22Rv1 (cell line): ENCODE results near the gene PCGF2.

ENCODE experiments used
- H3K27ac ChIP-seq: fragments of 450-650 bp; 2 replicates; pipeline ENCODE4 v1.5.1; 2017
- CTCF ChIP-seq: fragments of 450-650 bp; IDR thresholded peaks from 2 replicates; pipeline ENCODE4 v1.5.1; 2017; ENCODE audit warnings: mild to moderate bottlenecking
- ZFX ChIP-seq: fragments of 450-650 bp; IDR thresholded peaks from 2 replicates; pipeline ENCODE4 v1.6.1; 2017; ENCODE audit warnings: antibody characterized with exemption, borderline replicate concordance

Gene PCGF2

DNA sequence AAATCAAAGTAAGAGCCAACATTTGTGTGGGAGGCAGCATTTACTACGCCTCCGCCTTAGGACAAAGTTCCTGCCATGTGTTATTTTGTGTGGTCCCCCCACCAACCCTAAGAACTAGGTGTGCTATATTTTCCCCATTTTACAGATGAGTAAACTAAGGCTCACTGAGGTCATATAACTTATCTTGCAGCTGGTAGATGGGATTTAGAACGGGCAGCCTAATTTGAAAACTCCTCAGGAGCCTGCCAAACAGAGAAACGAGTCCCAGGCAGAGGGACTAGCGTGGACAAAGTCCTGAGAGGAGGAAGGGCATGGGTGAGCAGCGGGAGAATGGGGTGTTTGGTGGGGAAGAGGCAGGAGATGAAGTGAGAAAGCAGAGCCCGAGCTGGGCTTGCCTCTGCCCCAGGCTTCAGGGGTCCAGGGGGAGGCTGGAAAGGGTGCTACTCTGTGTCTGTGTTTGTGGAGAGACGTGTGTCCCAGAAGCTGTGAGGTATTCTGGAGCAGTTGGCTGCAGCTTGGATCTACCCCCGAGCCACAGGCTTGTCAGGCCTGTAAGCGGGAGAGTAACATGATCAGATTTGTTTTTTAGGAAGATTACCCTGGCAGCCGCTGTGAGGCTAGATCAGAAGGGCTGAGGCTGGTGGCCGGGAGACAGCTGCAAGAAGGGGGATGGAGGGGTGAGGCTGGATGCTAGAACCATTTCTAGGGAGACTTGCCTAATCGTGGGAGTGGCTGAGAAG is 38.1 kb downstream of the PCGF2 start:
- TF ChIP-seq ZFX (no peak), CTCF (no peak)
- H3K27ac ChIP-seq = no peak overlapping the region

GRCh38 chr17:38709104-38709820 is 38.9 kb downstream of the PCGF2 start:
- TF ChIP-seq CTCF (no peak), ZFX (no peak)

DNA sequence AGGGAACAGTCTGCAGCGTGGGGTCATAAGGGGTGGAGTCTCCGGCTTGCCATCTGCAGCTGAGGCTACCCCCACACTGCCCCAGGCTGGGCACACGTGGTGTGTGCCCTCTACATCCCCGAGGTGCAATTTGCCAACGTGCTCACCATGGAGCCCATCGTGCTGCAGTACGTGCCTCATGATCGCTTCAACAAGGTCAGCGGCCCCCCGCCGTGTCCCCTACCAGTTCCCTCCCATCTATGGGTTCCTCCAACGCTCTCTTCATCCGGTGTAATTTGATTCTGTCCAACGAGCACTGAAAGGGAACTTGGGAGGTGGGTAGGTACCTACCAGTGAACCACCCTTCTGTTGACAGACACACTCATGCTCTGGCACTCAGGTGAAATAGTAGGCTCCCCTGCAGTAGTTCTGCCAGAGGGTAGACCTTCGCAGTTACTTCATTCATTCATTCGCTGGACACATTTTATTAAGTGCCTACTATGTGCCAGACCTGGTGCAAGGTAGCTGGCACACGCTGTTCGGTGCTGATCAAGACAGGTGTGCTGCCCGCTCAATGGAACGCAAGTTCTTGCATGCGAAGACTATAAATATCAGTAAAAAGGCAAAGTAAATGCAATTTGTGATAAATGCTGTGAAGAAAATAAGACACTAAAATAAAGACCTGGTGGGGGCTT is 40.3 kb downstream of the PCGF2 start:
- no peak for TF ChIP-seq ZFX
- TF ChIP-seq CTCF = no peak
- peak overlapping the region; percentile 97; the same call in 1 of the 2 replicates for H3K27ac ChIP-seq

More at GRCh38 chr17:38709104-38709820, 38.9 kb downstream of the PCGF2 start:
- no peak overlapping the region for H3K27ac ChIP-seq

DNA sequence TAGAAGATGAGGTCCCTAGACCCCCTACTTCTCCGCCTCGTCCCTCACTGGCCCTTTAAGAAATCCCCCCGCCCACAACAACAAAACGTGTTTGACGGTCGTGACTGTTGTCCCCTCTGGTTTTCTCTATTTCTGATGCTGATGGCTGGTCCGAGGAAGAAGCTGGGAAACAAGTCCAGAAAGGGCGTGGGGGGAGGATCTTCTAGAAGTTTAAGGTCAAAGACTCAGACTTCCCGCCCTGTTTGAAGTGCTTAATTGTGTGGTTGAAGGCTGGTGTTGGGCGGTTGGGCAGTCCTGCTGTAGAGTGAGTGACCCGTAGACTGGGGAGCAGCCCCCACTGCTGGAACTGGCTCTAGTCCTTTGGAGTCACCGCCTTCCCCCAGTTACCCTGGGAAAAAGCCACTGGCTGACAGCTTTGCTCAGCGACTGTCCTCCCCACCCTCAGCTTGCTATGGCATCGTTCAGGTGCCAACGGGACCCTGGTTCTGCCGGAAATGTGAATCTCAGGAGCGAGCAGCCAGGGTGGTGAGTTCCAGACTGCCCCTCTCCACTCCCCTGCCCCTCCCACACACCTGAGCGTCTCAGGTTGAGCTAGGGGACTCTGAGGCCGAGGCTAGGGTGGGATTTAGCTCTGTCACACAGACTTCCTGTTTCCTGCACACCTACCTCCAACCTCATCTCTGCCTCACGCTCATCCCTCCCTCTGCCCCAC is 41.5 kb downstream of the PCGF2 start:
- TF ChIP-seq ZFX (no peak), CTCF (no peak)
- H3K27ac ChIP-seq = peak overlapping the region; percentile 97

GRCh38 chr17:38705803-38706504 is 42.2 kb downstream of the PCGF2 start:
- H3K27ac ChIP-seq = peak overlapping the region; percentile 97
- TF ChIP-seq ZFX (no peak), CTCF (no peak)

DNA sequence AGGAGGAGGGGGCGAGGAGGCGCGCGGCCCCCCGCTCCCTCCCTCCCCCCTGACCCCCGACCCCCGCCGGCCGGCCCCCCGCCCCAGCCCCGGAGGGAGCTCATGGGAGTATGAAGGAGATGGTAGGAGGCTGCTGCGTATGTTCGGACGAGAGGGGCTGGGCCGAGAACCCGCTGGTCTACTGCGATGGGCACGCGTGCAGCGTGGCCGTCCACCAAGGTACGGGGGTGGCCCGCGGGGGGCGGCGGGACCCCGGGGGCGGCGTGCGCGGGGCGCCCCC is 42.7 kb downstream of the PCGF2 start:
- peak overlapping the region; percentile 97 for H3K27ac ChIP-seq
- TF ChIP-seq ZFX (no peak), CTCF (no peak)
